Inferior parietal cortex (tissue), 1 donor: ENCODE results near the gene MAGEB2.
"Not testable (repeated sequence)": the region's sequence is repeated elsewhere in the genome, so short reads cannot be mapped to it uniquely, and the experiment has no call there.

Experiments used
- DNase-seq: peaks from one replicate; pipeline ENCODE4 v3.0.0-alpha.2; 2016; ENCODE audit errors: extremely low spot score

Gene MAGEB2, protein sequence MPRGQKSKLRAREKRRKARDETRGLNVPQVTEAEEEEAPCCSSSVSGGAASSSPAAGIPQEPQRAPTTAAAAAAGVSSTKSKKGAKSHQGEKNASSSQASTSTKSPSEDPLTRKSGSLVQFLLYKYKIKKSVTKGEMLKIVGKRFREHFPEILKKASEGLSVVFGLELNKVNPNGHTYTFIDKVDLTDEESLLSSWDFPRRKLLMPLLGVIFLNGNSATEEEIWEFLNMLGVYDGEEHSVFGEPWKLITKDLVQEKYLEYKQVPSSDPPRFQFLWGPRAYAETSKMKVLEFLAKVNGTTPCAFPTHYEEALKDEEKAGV

DNA sequence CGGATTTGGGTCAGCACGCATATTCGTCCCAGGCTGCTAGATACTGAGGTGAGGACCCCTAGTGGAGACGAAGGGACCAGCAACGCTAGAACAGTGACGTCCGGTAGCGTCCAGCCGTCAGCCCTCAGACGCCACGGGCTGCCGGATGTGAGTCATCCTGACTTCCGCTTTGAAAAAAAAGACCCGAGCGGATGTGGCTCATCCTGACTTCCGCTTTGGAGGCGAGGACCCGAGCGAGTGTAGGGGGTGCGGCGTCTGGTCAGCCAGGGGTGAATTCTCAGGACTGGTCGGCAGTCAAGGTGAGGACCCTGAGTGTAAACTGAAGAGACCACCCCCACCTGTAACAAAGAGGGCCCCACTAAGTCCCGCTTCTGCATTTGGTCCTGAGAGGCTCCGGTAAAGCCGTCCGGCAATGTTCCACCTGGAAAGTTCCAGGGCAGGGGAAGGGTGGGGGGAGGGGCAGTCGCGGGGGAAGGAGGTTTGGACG is at the start of gene MAGEB2:
Gene MAGEB2 (plus strand): TSS at position 207 of the 487 bp plus-strand sequence. CDS start 3,018 bp downstream, outside the sequence.
- DNase-seq: peak; percentile 6

DNA sequence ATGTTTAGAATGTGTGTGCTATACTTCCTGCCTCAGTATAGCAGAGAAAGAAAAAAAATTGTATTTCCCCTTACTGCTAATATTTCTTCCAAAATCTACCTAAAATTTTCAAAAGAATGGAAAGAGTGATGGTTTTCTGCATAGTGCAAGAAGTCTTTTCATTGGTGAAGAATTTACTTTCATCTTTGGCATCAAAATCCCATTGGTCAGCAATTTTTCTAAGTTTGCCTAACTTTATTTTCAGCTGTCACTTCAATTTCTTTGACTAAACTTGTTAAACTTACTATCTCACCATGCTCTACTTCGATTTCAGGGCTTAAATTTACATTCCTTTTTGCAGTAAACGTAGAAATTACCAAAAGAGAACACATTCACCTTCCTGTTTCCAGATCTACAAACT is 44.5 kb upstream of the MAGEB2 start:
- no peak for DNase-seq

DNA sequence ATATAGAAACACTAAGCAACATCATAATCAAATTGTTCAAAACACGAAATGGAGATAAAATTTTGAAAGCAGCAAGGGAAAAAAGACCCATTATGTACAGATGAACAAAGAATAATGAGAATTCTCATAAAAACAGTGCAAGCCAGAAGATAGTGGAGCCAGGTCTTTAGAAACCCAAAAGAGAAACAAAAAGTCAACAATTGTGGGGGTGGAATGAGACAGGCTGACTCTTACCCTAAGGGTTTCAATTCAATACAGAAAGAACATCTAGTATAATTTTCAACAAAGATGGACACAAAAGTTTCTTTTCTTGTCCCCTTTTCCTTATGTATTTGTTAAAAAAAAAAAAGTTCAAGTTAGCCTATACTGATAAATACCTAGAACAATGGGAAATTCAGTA is 34.0 kb upstream of the MAGEB2 start:
- no peak for DNase-seq

DNA sequence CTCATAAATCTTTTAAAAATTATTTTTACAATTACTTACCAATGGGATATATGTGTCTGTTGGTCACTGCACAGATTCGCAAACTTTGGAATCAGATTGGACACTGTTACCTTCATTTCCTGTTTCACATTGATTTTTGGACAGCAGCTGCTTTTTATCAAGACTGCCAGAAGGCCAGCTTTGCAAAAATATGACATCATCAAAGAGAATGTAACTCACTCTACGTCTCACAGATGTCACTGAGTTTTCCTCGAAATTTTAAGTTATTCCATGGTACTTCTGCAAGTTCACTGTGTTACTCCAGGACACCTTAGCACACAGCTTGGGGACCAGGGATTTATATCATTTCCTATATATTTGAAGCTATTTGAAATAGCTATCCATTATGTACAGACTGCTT is 31.8 kb upstream of the MAGEB2 start:
- DNase-seq: no peak

DNA sequence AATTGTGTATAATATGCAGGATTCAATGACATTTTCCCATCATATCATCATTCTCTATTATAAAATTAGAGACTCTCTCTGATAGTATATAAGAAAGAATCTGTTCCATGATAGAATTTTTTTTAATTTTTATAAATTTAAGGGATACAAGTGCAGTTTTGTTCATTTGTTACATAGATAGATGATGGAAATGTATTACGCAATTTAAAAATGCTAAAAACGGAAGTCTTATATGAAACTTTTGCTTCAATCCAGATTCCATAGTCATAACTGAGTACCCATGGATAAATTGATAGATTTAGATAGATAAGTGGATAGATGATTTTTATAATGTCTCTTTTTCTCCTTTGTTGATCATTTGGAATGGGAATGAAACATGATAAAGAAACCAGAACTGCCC is 24.9 kb upstream of the MAGEB2 start:
- DNase-seq: no peak

DNA sequence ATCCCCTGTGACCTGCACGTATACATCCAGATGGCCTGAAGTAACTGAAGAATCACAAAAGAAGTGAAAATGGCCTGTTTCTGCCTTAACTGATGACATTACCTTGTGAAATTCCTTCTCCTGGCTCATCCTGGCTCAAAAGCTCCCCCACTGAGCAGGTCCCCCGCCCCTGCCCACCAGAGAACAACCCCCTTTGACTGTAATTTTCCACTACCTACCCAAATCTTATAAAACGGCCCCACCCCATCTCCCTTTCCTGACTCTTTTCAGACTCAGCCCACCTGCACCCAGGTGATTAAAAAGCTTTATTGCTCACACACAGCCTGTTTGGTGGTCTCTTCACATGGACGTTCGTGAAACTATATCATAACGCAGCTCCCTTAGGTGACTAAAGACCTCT is 21.5 kb upstream of the MAGEB2 start:
- not testable (repeated sequence) for DNase-seq

DNA sequence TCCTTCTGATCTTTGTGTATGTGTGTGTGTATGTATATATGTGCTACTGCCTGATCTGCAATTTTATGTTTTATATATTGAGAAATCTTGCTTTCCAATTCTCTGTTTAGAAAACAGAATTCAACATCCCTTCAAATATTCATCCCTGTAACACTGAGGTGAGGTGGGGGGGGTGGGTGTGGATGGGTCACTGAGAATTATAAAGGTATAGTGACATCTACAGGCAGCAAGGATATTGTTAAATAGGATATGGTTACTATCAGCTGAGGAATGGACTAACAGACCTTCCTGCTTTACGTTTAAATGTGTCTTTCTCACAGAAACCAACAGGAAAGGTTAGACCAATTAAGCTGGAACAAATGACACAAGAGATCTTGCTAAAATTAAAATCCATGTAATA is 19.0 kb upstream of the MAGEB2 start:
- no peak for DNase-seq

DNA sequence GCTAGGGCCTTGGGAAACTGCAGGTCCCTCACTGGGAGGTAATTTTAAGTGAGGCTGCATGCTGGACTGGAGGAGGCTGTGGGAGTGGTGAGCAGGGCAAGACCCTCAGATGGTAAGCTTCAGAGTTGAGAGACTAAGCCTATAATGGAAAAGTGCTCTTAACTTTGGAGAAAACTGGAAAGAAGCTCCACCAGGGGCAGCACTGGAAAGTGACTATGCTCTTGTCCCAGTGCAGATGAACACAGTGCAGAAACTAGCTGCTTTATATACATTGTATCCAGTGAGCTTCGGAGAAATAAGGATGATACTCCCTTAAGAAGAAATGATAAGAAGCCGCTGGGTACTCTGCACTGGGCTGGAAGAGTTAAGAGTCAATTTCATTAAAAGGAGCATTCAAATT is 3.2 kb upstream of the MAGEB2 start:
- DNase-seq: no peak

DNA sequence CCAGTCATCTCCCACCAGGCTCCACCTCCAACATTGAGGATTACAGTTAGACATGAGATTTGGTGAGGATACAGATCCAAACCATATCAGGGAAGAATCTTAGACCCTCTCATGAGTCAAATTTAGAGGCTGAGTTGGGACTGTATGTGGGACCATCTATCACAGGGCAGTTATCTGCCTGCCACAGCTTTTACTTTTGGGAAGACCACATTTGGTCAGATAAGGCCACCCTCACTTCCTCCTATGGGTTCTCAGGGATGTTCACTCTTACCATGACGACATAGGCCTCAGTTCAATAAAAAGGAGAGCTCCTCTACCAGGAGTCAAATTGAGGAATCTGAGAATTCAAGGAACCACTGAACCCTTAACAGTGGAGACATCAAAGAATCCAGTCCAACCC is 2.1 kb downstream of the MAGEB2 start:
- no peak for DNase-seq

DNA sequence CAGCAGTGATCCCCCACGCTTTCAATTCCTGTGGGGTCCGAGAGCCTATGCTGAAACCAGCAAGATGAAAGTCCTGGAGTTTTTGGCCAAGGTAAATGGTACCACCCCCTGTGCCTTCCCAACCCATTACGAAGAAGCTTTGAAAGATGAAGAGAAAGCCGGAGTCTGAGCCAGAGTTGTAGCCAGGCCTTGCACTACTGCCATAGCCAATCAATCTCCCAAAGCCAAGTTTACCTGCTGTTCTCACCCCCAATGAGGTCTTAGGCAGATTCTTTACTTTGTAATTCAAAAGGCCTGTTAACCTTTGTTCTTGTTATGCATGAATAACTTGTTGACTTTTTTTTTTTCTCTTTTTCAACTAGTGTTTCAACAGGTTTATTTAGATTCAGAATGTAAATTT is 4.0 kb downstream of the MAGEB2 start:
- DNase-seq: no peak

DNA sequence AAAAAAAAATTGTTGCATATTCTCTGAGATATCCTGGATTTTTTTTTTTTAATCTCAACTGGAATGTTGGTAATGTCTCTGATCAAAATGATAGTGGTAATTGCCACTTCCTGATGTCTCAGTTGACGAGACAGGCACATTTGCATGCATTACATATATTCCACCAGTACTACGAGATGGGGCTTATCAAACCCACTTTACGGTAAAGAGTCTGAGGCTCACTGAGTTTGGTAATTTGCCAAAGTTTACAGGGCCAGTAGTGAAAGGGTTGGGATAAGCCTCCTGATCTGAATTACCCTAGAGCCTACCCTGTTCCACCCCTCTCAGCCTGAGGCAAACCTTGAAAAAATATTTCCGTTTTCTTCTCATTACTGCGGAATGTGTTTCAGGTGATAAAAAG is 5.3 kb downstream of the MAGEB2 start:
- no peak for DNase-seq

DNA sequence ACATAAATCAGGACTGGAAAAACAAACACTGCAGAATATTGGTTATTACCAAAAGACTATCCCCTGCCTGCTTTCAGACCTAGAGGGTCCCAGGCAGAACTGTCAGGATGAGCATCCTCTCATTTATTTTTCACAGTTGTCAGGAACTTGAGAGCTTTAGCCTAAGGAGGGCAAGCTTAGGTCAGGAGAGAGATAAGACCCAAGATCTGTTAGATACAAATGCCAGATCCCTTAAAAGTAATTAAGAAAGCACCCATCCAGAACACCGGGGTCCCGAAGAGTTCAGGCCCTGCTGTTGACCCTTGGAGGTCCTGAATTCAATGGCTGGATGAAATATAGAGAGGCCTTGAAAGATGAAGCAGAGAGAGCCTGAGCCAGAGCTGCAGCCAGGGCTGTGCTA is 9.2 kb downstream of the MAGEB2 start:
- no peak for DNase-seq

DNA sequence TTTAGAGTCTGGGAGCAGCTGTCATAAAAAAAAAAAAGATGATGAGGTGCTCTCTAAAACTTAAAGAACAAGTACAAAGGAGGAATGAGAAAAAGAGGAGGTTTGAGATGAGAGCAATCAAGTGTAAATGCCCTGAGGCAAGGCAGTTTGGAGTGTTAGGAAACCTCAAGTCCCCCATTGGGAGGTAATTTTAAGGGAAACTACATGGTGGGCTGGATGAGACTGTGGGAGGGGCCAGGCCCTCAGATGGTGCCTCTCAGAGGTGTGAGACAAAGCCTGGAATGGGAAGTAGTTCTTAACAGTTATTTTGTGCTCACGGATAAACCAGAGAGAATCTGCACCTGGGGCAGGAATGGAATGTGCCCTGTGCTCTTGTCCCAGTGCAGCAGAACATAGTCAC is 13.2 kb downstream of the MAGEB2 start:
- no peak for DNase-seq

DNA sequence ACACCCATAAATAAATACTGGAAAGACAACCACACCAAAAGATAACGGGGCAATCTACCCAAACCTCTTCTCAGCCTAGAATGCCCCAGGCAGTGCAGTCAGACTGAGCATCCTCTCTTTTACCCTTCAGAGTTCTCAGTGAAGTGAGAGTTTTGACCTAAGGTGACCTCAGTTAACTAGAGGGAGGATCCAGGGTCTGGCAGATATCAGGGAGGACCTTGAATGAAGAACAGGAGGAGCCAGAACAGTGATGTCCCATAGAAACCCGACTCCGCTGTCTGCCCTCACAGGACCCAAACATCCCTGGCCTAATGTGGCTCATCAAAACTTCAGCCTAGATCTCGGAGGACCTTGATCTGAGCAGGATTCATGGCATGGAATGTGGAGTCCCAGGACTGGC is 15.0 kb downstream of the MAGEB2 start, which contains the start of gene MAGEB3:
Gene MAGEB3 (plus strand): TSS at position 263 of the 400 bp plus-strand sequence. CDS start 5,268 bp downstream, outside the sequence.
- no peak for DNase-seq

DNA sequence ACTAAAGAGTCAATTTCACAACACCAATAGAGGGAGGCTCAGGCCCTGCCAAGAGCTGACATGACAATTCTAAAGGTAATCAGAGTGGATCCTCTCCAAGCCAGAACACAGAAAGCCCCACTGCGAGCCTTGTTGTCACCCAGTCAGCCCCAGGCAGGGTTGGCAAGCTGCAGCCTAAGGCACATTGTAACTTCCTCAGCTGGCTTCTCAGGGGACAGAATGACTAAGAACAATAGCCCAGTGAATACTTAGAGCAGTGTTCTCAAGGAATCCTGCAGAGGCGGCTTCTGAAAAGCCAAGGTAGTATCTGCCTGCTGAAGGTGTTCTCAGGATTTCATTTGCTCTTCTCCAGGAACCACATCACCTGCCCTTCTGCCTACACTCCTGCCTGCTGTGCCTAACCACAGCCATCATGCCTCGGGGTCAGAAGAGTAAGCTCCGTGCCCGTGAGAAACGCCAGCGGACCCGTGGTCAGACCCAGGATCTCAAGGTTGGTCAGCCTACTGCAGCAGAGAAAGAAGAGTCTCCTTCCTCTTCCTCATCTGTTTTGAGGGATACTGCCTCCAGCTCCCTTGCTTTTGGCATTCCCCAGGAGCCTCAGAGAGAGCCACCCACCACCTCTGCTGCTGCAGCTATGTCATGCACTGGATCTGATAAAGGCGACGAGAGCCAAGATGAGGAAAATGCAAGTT is 26.5 kb downstream of the MAGEB2 start, which contains the start of gene MAGEB4:
Gene MAGEB4 (plus strand): TSS at position 277 of the 692 bp plus-strand sequence. CDS start 136 bp downstream, at position 413.
- no peak for DNase-seq

DNA sequence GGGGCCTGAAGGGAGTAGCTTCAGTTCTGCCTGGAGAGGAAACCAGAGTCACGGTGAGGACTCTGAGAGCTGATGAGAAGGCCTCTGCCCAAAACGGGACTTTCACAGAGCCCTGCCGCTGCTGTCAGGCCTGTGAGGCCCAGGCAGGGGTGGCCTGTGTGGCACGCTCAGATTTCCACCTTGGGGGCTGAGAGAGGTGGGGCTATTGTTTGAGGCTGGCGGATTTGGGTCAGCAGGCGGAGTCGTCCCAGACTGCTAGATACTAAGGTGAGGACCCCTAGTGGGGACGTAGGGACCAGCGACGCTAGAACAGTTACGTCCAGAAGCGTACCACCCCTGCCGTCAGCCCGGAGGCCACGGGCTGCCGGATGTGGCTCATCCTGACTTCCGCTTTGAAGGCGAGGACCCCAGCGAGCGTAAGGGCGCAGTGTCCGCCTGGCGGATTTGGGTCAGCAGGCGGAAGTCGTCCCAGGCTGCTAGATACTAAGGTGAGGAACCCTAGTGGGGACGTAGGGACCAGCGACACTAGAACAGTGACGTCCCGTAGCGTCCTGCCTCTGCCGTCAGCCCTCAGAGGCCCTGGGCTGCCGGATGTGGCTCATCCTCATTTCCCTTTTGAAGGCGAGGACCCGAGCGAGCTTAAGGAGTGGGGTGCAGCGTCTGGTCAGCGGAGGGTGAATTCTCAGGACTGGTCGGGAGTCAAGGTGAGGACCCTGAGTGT is 31.6 kb downstream of the MAGEB2 start, which contains the start of gene MAGEB1:
Gene MAGEB1 (plus strand): TSS at position 378 of the 721 bp plus-strand sequence. CDS start 3,348 bp downstream, outside the sequence.
- peak; percentile 2 for DNase-seq

DNA sequence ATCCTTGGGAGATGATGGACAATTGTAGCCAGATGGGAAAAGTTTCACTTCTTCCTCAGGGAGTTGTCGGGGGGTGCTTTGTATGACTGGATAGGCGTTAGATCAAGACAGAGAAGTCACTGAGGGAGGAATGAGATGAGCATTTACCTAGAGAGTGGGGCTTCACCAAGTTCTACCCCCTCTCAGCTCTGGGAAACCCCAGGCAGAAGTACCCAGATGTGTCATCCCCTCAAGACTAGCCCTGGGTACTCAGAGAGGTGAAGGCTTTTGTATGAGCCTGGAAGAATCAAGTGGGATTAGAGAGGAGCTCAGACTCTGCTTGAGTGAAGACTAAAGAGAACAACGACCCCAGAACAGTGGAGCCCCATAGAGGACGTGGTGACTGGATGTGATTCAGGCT is 33.5 kb downstream of the MAGEB2 start:
- no peak for DNase-seq

DNA sequence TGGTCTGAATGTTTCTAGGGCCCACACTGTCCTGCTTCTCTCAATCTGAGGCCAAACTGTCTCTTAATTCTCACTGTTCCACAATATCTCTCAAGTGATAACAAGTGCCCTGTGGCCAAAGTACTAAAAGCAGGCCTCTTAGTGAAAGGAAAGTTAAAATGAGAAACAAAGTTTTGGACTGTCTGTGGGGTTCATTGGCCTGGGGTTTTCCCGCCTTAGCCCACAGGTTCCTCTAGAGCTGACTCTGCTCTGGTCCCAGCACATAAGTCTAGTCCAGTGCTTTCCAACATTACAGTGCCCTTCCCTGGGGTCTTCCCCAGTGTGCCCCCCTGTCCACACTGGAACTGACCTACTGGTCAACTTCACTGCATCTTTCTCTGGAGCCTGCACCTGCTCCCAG is 37.9 kb downstream of the MAGEB2 start:
- no peak for DNase-seq

DNA sequence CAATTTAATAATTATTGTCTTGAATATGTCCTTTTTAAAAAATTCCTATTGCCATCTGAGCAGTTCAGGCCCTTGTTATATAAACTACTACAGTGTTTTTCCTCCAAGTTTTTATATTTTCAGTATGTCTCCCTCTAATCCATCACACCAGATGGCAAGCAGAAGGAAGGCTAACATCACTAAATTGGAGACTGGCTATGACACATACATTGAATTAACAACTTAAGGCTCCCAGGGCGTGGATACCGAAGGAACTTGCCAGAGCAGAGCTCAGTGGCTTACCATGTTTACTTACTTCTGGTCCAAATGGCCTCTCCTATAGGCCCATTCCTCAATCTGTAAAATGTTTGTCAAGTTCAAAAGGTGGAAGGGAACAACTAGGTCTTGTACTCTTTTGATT is 44.6 kb downstream of the MAGEB2 start:
- DNase-seq: no peak

DNA sequence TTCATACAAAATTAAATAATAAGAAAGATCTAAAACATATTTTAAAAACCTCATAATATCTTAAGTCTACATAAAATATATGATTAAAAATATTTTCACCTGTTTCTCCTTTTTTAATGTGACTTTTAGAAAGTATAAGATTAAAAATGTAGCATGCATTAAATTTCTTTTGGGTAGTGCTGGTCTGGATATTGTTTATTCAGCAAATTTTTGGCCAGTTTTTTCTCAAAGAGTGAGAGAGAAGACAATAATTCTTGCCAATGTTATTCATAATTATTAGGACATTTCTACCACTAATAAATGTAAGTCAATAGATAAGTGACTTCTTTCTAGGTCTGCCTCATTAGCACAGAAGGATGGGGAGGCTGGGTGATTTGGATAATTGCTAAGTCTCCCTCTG is 45.6 kb downstream of the MAGEB2 start:
- no peak for DNase-seq

DNA sequence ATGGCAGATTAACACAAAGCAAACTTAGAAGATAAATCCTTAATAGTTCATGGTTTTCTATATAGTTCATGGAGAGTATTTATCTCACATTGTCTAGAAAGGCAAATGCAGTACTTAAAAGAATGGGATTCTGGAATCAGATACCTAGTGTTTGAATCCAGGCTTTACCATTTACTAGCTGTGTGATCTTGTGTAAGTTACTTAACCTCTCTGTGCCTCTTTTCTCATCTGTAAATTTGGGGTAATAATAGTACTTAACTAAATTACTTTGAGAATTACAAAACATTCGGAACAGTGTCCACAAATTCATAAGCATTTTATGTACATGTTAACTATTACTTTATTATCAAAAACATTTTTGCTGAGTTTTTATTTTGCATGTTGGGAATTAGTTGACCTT is 47.4 kb downstream of the MAGEB2 start:
- DNase-seq: no peak
